IPS-NIHi7 (cell line): ENCODE data around the gene PLCB3.
"Not testable (repeated sequence)": the region's sequence is repeated elsewhere in the genome, so short reads cannot be mapped to it uniquely, and the experiment has no call there.

Experiments used
- DNase-seq: peaks from one replicate; pipeline ENCODE4 v3.0.0; 2012; ENCODE audit warnings: mixed read lengths; ENCODE audit errors: extremely low spot score

The PLCB3 gene

GRCh38 chr11:64235437-64236161 lies 15.7 kb upstream of the PLCB3 start:
- DNase-seq = no peak

DNA sequence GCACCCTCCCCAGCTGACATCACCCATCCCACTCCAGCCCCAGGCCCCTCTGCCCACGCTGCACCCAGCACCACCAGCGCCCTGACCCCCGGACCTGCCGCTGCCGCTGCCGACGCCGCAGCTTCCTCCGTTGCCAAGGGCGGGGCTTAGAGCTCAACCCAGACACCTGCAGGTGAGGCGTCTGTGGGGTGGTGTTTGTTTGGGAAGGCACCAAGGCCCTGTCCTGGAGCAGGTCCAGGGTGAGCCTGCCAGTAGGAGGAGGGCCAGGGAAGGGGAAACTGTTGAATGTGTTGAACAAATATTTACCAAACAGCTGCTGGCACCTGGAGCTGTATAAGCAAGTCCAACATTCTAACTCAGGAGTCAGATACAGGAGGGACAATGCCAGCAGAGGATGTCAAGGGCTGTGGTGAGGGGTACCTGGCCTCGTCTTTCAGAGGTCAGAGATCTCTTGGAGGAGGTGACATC lies 13.8 kb upstream of the PLCB3 start:
- DNase-seq = no peak

DNA sequence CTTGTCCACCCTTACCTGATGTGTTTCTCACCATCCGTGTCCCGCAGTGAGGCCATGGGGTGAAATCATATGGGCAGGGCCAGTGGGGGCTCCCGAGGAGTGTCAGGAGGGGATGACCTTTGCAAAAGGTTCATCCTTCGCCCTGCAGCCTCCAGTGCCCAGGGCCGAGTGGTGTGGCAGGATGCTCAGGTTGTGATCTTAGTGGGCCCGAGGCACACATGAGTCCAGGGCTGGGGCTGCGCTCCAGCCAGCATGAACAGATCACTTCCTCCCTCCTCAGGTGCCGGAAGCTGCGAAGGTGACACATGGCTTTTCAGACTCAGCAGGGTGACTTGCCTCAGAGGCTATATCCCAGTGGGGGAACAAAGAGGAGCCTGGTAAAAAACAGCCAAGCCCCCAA lies 13.3 kb upstream of the PLCB3 start:
- DNase-seq = no peak

DNA sequence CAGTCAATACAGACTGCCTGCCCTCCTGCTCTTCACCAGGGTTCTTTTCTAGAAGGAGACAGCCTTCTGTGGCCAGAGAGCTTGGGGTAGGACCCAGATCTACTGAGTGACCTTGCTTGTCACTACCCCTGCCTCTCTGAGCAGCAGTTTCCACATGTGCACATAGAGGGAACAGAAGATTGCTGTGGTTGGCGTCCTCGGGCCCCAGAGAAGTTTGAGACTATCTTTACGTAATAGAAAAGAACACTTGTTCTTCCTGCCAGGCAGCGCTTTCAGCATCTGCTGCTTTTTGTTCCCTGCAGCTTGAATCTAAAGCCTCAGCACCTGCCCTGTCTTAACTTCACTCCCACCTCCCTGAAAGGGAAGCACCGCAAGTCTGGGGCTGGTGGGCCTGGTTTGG lies 12.3 kb upstream of the PLCB3 start:
- DNase-seq = no peak

GRCh38 chr11:64239662-64240434 lies 11.5 kb upstream of the PLCB3 start:
- no peak for DNase-seq

DNA sequence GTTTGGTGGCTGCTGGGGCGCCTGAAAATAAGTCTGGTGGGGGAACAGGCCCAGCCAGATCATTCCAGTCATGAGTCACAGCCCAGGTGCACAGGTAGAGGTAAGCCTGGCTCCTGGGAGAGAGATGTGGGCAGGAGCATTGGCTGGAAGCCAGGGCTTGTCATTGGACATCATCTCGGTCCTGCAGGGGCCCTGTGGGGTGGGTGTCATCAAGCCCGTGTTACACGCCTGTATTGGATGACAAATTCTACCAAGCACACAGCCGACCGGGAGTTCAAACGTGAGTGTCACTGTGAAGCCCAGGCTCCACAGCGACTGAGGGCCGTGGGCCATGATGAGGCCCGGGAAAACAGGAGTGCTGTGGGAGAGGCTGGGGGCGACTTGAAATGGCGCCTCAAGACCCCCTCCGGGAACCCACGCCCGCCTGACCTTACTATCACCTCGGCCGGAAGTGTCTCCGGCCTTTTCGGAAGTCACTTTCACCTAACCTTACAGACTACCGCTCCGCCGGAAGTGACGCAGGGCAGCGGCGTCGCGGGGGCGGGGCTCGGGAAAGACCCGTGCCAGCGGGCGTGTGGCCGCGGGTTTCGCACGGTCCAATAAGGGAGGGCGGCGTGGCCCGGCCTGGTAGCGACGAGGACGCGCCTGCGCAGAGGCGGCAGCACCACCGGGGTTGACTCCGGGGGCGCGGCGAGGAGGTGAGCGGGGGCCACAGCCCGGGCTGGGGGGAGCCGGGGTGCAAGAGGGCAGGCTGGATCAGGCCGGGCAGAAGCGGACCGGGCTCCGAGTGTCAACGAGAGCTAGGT lies 10.7 kb upstream of the PLCB3 start, which contains the start of gene FKBP2:
FKBP2 (plus strand) TSS at position 661 of the 806 bp plus-strand sequence. CDS start 1,293 bp downstream, outside the sequence.
- DNase-seq = peak; percentile 92

DNA sequence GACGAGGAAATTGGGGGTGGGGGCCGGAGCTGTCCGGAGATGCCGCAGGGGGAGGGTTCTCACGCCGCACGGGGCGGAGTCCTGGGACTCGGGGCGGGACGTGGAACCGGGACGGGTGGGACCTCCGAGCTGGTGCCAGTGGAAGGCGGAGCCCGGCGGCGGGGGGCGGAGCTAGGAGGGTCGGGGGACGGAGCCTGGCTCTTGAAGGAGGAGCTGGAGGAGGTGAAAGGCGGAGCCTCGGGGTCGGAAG lies 10.2 kb upstream of the PLCB3 start:
- DNase-seq = no peak

- peak; percentile 91 for DNase-seq
These were observed 9.6 kb upstream of the PLCB3 start for GRCh38 chr11:64241491-64242374.

DNA sequence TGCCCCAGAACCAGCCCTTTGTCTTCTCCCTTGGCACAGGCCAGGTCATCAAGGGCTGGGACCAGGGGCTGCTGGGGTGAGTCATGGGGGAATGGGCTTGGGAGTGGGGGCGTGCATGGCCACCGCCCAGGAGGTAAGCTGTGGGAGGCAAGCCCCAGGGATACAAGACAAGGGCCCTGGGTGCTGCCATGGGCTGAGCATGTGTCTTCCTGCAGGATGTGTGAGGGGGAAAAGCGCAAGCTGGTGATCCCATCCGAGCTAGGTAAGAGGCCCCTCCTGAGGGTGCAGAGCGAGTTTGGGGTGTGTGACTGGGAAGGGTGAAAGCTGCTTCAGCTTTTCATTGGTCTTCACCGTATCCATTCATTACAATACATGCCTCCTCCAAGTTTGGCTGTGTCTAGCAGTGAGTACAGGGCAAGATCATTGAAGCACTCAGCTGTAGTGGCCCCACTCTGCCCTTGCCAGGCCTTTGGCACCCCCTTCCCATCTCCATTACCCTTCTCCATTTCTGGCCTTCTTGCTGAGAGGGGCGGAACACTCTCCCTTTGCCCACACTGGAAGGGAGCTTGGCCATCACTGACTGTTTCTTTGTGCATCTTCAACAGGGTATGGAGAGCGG lies 8.0 kb upstream of the PLCB3 start:
- DNase-seq = no peak

- no peak for DNase-seq
These were observed 7.2 kb upstream of the PLCB3 start for GRCh38 chr11:64244107-64244506.

DNA sequence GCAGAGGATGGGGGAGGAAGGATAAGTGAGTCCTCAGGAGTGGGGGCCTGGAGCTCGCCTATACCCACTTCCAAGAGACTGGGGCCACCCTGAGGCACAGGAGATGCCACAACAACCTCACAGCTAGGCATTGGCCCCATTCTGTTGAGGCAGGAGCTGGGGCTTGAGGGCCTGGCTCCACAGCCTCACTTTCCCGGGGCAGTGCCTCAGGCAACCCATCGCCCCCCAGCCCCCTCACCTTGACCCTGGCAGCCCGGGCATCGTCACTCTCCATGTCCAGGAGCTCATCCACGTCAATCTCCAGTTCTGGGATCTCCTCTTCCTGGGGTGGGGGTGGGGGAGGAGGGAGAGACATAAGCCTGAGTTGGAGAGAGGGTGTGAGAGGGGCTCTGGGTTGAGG lies 6.4 kb upstream of the PLCB3 start:
- no peak for DNase-seq

DNA sequence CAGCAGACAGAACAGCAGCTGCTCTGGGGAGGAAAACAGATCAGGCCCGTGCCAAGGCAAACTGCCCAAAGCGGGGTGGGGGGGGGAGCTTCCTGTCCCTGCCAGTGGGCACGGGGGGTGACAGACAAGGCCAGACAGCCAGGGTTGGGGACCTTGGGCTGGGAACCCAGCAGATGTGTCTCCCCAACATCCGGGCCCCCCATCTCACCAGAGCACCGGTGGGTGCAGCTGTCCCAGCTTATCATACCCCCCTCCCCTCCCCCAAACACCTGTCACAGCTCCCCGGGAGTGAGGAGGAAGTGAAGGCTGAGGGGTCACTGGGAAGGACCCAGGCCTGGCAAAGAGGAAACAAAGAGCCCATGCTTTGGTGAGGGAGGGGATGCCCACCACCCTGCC lies 5.9 kb upstream of the PLCB3 start:
- no peak for DNase-seq

- DNase-seq = peak; percentile 23
These were observed 5.3 kb upstream of the PLCB3 start for GRCh38 chr11:64245797-64246620.

DNA sequence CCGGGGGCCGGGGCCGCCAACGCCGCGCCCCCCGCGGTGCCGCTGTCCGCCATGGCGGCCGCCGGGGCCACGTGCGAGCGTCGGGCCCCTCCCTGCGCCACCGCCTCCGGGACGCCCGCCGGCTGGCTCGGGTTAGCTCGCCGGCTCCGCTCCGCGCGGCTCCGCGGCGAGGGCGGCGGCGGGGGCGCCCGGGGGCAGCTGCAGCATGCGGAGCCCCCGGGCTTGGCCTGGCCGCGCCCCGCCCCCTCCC lies 4.8 kb upstream of the PLCB3 start:
- DNase-seq = not testable (repeated sequence)

- DNase-seq = peak; percentile 88
These were observed 4.2 kb upstream of the PLCB3 start, which contains the start of gene PPP1R14B for GRCh38 chr11:64246871-64247728. TSS of gene PPP1R14B (minus strand) at chr11:64246943. CDS start at chr11:64246673, 270 bp downstream.

DNA sequence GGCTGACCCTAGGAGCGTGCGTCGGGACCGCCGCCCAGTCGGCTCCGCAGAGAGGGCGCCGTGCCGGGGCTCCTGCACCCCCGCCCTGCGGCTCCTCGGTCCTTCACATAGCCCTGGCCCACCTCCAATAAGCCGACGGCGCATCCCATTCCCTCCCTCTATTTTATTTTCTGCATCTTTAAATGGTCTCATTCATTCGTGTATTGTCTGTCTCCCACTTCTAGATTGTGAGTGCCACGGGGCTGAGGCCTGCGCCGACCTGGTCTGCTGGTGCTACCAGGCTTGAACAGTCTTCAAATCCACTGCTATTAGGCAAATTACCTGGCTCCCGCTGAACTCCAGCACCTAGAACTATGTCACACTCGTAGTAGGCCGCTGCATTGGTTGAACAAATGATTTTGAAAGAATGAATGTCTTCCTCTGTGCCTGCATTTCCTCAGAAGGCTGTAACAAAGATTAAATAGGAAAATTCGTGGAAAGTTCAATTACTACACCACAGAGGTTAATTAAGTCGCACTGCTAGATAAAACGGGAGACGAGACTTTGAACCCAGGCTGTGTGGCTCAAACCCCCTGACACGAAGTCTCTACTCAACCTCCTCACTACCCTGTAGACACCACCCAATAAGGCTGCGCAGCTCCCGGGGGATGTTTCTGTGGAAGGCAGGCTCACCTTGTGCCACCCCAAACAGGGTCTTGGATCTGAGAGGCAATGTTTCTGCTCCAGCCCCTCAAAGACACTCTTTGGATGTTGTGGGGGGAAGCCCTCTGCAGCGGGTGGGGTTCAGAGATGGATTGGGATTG lies 3.4 kb upstream of the PLCB3 start:
- DNase-seq = peak; percentile 26

DNA sequence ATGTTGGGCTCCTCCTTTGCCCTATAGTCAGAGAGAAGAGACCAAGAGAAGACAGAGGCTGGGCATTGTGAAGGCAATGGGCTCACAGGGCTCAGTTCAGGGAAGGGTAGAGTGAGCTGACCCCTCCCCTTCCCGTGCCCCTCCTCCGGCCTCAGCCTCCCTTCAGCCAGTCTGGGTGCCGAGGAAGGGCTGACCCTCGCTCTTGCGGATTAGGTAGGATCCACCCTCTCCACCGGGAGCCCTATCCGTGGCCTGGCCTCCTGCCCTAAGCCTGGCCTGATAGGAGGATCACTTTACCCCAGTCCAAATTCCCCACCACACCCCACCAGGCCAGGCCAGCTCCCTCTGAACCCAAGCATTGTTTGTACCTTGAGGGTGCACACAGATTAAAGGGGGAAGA lies 2.8 kb upstream of the PLCB3 start:
- DNase-seq = peak; percentile 39

DNA sequence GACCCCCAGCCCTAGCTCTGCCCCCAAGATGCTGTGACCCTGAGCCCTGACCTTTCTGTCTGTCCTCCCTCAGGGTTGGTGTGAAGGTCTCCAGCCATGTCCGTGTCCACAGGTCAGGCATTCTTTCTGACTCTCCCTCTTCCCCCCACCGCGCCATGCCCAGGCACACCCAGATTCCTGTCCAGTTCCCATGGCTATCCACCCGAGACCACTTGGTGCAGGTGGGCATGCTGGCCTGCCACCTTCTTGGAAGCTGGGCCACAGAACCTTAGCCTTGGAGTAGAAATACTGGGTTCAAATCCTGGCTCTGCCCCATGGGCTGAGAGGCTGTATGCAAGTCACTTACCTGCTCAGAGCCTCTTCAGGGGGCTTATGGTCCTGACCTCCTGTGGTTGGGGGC lies 2.3 kb upstream of the PLCB3 start:
- no peak for DNase-seq
